Mammary epithelial cell (primary cell): ENCODE data around the gene LINC01488.

Experiments
- EZH2 ChIP-seq: IDR thresholded peaks from 2 replicates; pipeline ENCODE4 v1.6.1; 2012; ENCODE audit warnings: low read length, inconsistent platforms, borderline replicate concordance
- TF ChIP-seq, protein P1 (sequence below), 2 donors: IDR thresholded peaks in 1 of 2; conservative IDR thresholded peaks in 1 of 2; 2 replicates each; pipeline ENCODE4 v1.5.1; 2011 to 2012; ENCODE audit warnings: inconsistent platforms in 2 of 2, low read length in 2 of 2, mild to moderate bottlenecking in 2 of 2, control low read depth in 1 of 2, low read depth in 1 of 2; ENCODE audit not compliant: insufficient read depth in 1 of 2; ENCODE audit errors: extremely low read depth in 1 of 2

DNA sequence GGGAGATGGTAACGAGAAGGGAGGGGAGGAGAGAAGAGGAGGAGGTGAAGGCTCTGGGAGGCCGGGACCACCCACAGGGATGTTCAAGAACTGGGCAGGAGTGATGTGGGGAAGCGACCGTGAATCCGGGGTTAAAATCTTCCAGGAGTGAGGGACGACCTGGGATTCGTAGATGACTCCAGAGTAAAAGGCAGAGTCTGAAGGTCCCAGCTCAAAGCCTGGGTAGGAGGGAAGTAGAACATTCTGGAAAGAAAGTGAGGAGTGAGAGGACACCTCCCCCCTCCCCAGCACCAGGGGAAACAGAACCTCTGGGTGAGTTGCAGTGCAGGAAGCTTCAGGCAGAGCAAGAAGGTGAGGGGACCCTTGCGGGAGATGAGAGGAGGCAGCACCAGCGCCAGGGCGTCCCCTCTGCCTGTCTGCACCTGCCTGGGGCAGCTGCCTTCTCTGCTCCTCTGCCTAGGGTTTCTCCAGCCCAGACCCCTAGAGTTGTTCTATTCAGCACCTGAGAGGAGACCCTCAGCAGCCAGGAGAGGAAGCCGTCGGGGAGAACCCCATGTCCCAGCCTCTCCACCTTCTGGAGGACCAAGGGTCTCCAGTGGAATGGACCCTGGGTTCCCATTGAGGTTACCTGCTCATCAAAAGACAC, 49.7 kb downstream of the LINC01488 start:
- TF ChIP-seq, protein P1, sequence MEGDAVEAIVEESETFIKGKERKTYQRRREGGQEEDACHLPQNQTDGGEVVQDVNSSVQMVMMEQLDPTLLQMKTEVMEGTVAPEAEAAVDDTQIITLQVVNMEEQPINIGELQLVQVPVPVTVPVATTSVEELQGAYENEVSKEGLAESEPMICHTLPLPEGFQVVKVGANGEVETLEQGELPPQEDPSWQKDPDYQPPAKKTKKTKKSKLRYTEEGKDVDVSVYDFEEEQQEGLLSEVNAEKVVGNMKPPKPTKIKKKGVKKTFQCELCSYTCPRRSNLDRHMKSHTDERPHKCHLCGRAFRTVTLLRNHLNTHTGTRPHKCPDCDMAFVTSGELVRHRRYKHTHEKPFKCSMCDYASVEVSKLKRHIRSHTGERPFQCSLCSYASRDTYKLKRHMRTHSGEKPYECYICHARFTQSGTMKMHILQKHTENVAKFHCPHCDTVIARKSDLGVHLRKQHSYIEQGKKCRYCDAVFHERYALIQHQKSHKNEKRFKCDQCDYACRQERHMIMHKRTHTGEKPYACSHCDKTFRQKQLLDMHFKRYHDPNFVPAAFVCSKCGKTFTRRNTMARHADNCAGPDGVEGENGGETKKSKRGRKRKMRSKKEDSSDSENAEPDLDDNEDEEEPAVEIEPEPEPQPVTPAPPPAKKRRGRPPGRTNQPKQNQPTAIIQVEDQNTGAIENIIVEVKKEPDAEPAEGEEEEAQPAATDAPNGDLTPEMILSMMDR (conservative IDR thresholded peaks at IDR 0.05 in 1 of 2, IDR thresholded peaks at IDR 0.05 in 1 of 2; ENCODE audit: extremely low read depth in 1 of 2, insufficient read depth in 1 of 2, low read depth in 1 of 2, low read length in 2 of 2): no peak
- no peak for TF ChIP-seq EZH2
